Fibroblast of peridontal ligament (primary cell): Measurements from ENCODE around the gene MRPS7.
"Not testable (repeated sequence)": the region's sequence is repeated elsewhere in the genome, so short reads cannot be mapped to it uniquely, and the experiment has no call there.

Source experiments
- DNase-seq: peaks from one replicate; pipeline ENCODE4 v3.0.0-alpha.2; 2010; ENCODE audit errors: extremely low read depth

The MRPS7 gene

DNA sequence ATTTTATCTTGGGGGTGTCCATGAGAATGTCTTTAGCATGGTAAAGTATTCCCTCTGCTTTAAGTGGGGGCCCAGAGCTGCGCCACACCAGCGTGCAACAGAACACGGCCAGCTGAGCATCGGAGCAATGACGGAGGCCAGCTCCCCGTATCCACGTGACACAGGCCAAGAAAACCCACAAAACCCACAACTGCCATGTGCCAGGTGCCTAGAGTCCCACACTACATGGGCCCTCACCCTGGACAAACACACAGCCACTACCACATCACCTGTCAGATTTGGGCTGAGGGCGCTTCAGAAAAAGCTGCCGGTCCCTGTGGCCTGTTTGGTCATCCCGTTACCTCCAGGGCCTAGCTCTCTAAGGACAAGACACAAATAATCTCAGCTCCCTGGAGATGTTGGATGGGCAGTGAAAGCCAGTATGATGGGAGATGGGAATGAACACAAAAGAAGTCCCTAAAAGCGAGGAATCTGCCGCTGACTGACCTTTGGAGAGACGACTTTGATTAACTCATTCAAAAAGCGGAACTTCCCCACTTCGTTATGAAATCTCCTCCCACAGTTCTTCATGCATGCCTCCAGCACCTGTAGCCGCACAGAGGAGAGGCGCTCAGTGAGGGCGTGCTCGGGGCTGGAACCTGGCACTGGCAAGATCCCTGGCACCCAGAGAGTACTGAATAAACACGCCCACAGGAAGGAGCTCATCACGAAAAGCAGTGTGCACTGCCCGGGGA is 17.4 kb upstream of the MRPS7 start:
- no peak for DNase-seq

DNA sequence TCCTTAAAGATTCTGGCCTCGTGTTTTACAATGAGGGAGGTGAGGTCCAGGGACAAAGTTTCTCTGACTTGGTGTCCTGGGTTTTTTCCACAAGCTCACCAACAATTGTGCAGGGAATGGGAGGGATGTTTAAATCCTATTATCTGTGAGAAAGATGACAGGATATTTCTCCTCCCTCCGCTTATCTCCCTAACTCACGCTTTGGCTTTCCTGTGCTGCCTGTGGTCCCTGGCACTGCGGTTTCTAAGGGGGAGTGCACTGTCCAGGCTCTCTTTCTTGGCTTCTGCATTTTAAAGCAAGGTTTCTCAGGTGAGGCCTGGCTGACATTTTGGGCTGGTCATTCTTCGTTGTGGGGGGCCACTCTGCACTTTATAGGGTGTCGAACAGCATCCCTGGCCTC is 16.7 kb upstream of the MRPS7 start:
- no peak for DNase-seq

GRCh38 chr17:75246404-75246803 is 15.3 kb upstream of the MRPS7 start:
- DNase-seq = no peak

GRCh38 chr17:75249564-75249963 is 12.1 kb upstream of the MRPS7 start:
- no peak for DNase-seq

GRCh38 chr17:75250009-75250471 is 11.6 kb upstream of the MRPS7 start:
- DNase-seq = peak; percentile 90

- no peak for DNase-seq
These were observed 9.5 kb upstream of the MRPS7 start for GRCh38 chr17:75252039-75252816.

DNA sequence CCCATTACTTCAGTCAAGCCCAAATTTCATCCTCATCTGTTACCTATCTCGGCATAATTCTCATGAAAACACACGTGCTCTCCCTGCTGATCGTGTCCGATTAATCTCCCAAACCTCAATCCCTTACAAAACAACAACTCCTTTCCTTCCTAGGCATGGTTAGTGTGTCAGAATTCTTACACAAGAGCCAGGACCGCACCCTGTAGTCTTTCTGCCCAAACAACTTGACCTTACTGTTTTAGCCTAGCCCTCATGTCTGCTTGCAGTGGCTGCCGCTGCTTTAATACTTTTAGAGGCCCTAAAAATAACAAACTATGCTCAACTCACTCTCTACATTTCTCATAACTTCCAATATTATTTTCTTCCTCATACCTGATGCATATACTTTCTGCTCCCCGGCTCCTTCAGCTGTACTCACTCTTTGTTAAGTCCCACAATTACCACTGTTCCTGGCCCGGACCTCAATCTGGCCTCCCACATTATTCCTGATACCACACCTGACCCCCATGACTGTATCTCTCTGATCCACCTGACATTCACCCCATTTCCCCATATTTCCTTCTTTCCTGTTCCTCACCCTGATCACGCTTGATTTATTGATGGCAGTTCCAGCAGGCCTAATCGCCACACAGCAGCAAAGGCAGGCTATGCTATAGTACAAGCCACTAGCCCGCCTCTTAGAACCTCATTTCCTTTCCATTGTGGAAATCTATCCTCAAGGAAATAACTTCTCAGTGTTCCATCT is 5.6 kb upstream of the MRPS7 start:
- DNase-seq = not testable (repeated sequence)

GRCh38 chr17:75257228-75257627 is 4.5 kb upstream of the MRPS7 start:
- not testable (repeated sequence) for DNase-seq

GRCh38 chr17:75260641-75261335 is 891 bp upstream of the MRPS7 start:
- DNase-seq = no peak

DNA sequence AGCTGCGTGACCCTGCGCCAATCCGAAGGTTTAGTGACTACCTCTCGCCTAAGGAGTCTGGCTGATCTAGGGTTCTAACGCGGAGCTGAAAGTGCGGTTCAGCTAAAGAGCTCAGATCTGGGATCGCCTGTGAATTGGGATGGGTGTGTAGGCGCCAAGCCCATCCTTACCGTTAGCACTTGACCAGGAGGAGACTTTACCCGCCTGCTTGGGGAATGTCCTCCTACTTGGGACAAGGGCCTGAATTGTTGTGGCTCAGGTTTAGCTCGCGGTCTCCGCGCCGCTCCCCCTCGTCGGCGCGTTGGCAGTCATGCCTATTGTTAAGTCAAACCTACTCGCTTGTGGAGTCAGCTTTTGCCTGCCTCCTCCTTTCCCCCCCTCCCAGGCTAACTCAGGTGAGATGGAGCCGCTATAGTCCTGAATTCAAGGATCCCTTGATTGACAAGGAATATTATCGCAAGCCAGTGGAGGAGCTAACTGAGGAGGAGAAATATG is 480 bp downstream of the MRPS7 start:
- DNase-seq = no peak

- DNase-seq = no peak
These were observed 1.4 kb downstream of the MRPS7 start for GRCh38 chr17:75263055-75263454.

GRCh38 chr17:75265614-75266315 is 4.1 kb downstream of the MRPS7 start:
- DNase-seq = no peak

- no peak for DNase-seq
These were observed 4.9 kb downstream of the MRPS7 start for GRCh38 chr17:75266316-75267152.

GRCh38 chr17:75267153-75267410 is 5.4 kb downstream of the MRPS7 start:
- DNase-seq = no peak

GRCh38 chr17:75267411-75268232 is 5.9 kb downstream of the MRPS7 start:
- no peak for DNase-seq

- no peak for DNase-seq
These were observed 8.2 kb downstream of the MRPS7 start for GRCh38 chr17:75269844-75270217.

GRCh38 chr17:75270218-75270965 is 8.7 kb downstream of the MRPS7 start:
- DNase-seq = peak; percentile 67

- DNase-seq = no peak
These were observed 9.2 kb downstream of the MRPS7 start, which contains the start of gene MIF4GD for GRCh38 chr17:75270966-75271232. Gene MIF4GD, minus strand, starts transcription at chr17:75271231. Its CDS starts 1,036 bp downstream, at chr17:75270195.
